Neutrophil (primary cell): Measurements from ENCODE around the gene IFITM10.

Experiments
- H3K27ac ChIP-seq: fragments of 200-600 bp; sonication (generic); 2 replicates; pipeline ENCODE4 v1.5.1; 2016; ENCODE audit warnings: mild to moderate bottlenecking, moderate library complexity
- H3K27me3 ChIP-seq: fragments of 200-600 bp; sonication (generic); 2 replicates; pipeline ENCODE4 v1.6.0; 2016; ENCODE audit warnings: mild to moderate bottlenecking
- H3K36me3 ChIP-seq: fragments of 200-600 bp; sonication (generic); 2 replicates; pipeline ENCODE4 v1.5.1; 2017
- H3K4me1 ChIP-seq, 2 experiments: fragments of 200-600 bp in 1 of 2; sonication (generic) in 1 of 2; 1 replicate in 1 of 2; 2 replicates in 1 of 2; pipeline versions ENCODE4 v1.5.1 to v1.6.1; 2013 to 2016; ENCODE audit warnings: low read depth in 1 of 2, low read length in 1 of 2, mild to moderate bottlenecking in 1 of 2, moderate library complexity in 1 of 2; ENCODE audit not compliant: control insufficient read depth in 1 of 2, insufficient read depth in 1 of 2
- H3K4me3 ChIP-seq, 2 experiments: fragments of 200-600 bp in 1 of 2; sonication (generic) in 1 of 2; 1 replicate in 1 of 2; 2 replicates in 1 of 2; pipeline ENCODE4 v1.5.1; 2013 to 2016; ENCODE audit warnings: low read depth in 1 of 2, low read length in 1 of 2, mild to moderate bottlenecking in 1 of 2, moderate library complexity in 1 of 2
- H3K9me3 ChIP-seq: fragments of 200-600 bp; sonication (generic); 2 replicates; pipeline ENCODE4 v1.5.1; 2016
- CTCF ChIP-seq: fragments of 200-600 bp; sonication (generic); IDR thresholded peaks from 2 replicates; pipeline ENCODE4 v1.5.1; 2016; ENCODE audit warnings: antibody characterized with exemption

The IFITM10 gene

GRCh38 chr11:1791912-1792311, 41.5 kb upstream of the IFITM10 start:
- Histone ChIP-seq H3K9me3 (no peaks in the 10 kb centered on the region), H3K36me3 (no peaks in the 10 kb centered on the region), H3K4me1 (peaks cover 16 to 18% of the 10 kb centered on the region in 2 experiments), H3K4me3 (no peak overlapping the region), H3K27me3 (no peaks in the 10 kb centered on the region), H3K27ac (peak overlapping the region; percentile 76)
- no peak for TF ChIP-seq CTCF

GRCh38 chr11:1786466-1786865, 36.1 kb upstream of the IFITM10 start:
- no peak overlapping the region for H3K27ac ChIP-seq
- no peaks in the 10 kb centered on the region for H3K27me3 ChIP-seq
- H3K4me1 ChIP-seq: peaks cover 40 to 47% of the 10 kb centered on the region in 2 experiments
- no peak overlapping the region for H3K4me3 ChIP-seq
- H3K9me3 ChIP-seq: no peaks in the 10 kb centered on the region
- no peak for TF ChIP-seq CTCF
- H3K36me3 ChIP-seq: no peaks in the 10 kb centered on the region

- Histone ChIP-seq H3K9me3 (no peaks in the 10 kb centered on the region), H3K4me1 (peaks cover 46 to 53% of the 10 kb centered on the region in 2 experiments), H3K4me3 (no peak overlapping the region), H3K27me3 (no peaks in the 10 kb centered on the region), H3K27ac (no peak overlapping the region), H3K36me3 (no peaks in the 10 kb centered on the region)
- no peak for TF ChIP-seq CTCF
These were observed 35.5 kb upstream of the IFITM10 start for GRCh38 chr11:1785749-1786413.

- Histone ChIP-seq H3K27ac (no peak overlapping the region), H3K27me3 (no peaks in the 10 kb centered on the region), H3K36me3 (no peaks in the 10 kb centered on the region), H3K9me3 (no peaks in the 10 kb centered on the region), H3K4me3 (no peak overlapping the region), H3K4me1 (peaks cover 55 to 62% of the 10 kb centered on the region in 2 experiments)
- no peak for TF ChIP-seq CTCF
These were observed 34.6 kb upstream of the IFITM10 start for GRCh38 chr11:1784761-1785650.

- Histone ChIP-seq H3K27me3 (no peaks in the 10 kb centered on the region), H3K36me3 (no peaks in the 10 kb centered on the region), H3K9me3 (no peaks in the 10 kb centered on the region), H3K4me3 (no peak overlapping the region), H3K27ac (peak overlapping the region; percentile 95), H3K4me1 (peaks cover 66 to 73% of the 10 kb centered on the region in 2 experiments)
- no peak for TF ChIP-seq CTCF
These were observed 33.5 kb upstream of the IFITM10 start for GRCh38 chr11:1783725-1784529.
